Stimulated activated CD4-positive, alpha-beta T cell treated with anti-CD3 and anti-CD28 coated beads, Interleukin-12 subunit alpha, Interleukin-12 subunit beta, amount 100 ng/mL, for 4 hours (primary cell): ENCODE data around the gene HSBP1.

Experiments used
- DNase-seq: peaks from one replicate; pipeline ENCODE4 v3.0.0-alpha.2; 2020

The HSBP1 gene

GRCh38 chr16:83807710-83808572, at the start of gene HSBP1:
TSS of gene HSBP1 (plus strand) at chr16:83807978. CDS start at chr16:83808077, 99 bp downstream.
- peak; percentile 93 for DNase-seq

DNA sequence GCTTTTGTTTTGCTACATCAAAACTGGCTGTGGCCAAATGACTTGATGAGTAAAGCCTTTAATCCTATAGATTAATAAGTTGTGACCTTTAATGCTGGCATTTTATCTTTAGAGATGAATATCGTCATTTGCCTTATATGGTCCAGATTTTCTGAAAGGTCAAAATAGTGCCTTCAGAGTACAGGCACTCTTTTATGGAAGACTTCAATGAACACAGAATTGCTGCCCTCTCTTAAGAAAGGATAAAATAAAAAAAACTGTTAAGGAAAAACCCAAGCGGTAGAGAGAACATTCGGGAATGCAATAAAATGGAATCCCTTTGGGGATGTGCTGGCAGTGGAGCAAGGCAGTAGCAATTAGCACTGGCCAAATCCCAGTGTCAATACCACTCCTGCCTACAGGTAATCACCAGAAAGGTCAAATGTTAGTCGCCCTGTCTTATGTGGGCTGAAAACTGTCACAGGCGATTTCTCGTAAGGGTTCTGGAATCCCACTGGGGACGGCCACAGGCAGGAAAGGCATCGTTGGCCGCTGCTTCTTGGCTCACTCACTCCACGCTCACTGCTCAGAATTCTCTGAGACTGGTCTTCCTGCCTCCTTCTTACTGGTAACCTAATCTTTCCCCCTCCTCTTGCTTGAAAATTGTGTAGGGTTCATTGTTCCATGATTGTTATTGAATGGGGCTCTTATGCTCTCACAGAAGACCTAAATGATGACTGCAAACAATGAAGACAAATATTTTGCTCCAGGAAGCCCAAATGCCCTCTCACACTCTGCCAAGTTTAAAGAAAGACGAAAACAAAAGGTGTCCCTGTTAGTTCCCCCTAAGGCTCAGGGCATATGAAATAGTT, 45.4 kb upstream of the HSBP1 start:
- no peak for DNase-seq

GRCh38 chr16:83762992-83763358, 44.8 kb upstream of the HSBP1 start:
- no peak for DNase-seq

- DNase-seq, result no peak
These were observed 38.8 kb upstream of the HSBP1 start for GRCh38 chr16:83768986-83769385.

DNA sequence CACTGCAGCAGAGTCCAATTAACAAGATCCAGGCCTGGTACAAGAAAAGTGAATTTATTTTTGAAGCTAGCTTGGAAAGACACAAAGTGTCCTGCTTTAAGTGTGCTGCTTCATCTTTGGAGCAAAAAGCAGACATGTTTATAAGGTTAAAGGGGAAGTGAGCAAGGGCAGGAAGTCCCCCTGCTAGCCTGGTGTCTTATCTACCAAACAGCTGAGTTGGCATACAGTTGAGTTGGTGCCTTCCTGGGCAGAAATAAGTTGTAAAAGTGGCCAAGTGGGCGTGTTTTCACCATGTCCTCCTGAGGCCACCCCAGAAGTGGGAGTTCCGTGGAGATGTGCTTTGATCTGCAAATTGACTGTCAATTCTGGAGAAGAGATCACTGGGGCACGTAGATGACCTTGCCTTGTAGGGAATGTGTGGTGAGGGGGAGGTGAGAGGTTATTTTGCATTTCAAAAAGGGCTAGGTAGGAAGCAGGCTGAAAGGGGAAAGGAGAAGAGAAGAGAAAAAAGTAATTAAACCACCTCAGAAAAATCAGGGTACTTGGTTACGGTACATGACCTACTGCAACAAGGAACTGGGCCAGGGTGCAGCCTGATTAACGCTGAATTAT, 38.3 kb upstream of the HSBP1 start:
- no peak for DNase-seq

DNA sequence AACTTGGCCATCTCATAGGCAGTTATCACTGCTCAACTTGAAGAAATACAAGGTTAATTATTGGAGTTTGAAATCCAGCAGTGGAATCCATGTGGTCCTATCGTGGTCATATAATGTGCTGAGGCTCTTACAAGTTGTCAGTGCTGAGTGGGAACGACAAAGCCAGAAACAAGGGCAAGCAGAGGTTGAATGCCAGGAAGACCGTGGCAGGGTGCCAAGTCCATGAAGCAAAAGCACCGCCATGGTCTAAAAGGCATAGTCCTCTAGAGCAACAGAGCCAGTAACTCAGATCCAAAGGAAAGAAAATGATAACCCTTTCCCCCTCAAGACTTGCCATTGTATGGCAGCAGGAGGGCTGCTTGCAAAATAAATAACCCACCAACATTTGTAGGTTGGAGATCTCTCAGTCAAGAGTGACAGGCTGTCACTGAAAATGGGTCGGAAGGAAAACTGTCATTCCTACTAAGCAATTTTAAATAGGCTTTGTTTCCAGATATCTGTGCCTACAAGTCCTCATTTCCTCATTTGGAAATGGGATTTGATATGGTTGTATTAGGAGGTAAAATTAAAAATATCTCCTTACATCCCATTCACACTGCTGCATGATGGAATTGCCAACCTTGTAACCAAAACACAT, 36.4 kb upstream of the HSBP1 start:
- no peak for DNase-seq

- DNase-seq, result no peak
These were observed 35.0 kb upstream of the HSBP1 start for GRCh38 chr16:83772806-83773205.

GRCh38 chr16:83774066-83774465, 33.7 kb upstream of the HSBP1 start:
- no peak for DNase-seq

DNA sequence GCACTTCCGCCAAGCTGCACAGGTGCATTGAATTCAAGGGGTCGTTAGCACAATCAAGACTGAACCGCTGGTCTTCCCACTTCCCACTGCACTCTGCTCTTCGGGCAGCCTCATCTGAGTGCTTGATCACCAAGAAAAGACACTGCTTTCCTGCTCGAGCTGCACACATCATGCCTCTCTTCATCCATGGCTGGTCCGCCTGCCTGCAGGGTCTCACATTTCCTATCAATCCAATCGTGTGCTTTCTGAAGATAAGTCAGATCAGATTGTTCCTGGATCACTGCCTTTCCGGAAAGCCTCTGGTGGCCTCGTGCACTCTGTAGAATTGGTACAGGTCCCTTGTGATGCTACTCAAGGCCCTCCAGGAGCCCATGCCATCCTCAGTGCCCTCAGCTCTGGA, 30.8 kb upstream of the HSBP1 start:
- no peak for DNase-seq

DNA sequence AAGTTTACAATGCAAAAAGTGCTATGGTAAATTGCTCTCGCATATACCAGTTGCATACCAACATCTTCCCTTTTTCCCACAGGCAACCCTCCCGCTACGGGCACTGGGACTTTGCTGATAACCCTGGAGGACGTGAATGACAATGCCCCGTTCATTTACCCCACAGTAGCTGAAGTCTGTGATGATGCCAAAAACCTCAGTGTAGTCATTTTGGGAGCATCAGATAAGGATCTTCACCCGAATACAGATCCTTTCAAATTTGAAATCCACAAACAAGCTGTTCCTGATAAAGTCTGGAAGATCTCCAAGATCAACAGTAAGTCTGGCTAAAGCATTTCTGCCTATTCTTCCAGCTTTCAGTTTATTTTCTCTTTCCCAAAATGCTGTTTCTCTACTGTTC, 27.9 kb upstream of the HSBP1 start:
- no peak for DNase-seq

DNA sequence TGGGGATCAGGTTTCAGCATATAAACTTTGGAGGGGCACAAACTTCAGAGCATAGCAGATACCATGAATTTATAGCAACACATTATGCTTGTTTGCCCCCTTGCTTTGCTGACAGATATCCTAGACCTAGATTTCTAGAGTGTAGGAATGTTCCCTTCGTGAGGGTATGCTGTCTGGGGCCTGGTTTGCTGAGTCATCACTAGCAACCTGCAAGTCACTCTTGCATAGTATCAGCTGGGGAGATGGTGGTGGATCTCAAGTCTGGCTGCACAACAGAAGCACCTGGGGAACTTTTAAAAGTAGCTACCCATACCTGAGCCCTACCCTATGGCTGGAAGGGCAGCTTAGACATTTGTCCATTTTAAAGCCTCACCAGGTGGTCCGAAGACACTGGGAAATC, 22.3 kb upstream of the HSBP1 start:
- DNase-seq, result no peak

GRCh38 chr16:83789642-83790401, 18.0 kb upstream of the HSBP1 start:
- no peak for DNase-seq

GRCh38 chr16:83791916-83792315, 15.9 kb upstream of the HSBP1 start:
- no peak for DNase-seq

- DNase-seq, result no peak
These were observed 15.4 kb upstream of the HSBP1 start for GRCh38 chr16:83792391-83792790.

- DNase-seq, result no peak
These were observed 14.6 kb upstream of the HSBP1 start for GRCh38 chr16:83793179-83793578.

- DNase-seq, result no peak
These were observed 12.8 kb upstream of the HSBP1 start for GRCh38 chr16:83794860-83795554.

DNA sequence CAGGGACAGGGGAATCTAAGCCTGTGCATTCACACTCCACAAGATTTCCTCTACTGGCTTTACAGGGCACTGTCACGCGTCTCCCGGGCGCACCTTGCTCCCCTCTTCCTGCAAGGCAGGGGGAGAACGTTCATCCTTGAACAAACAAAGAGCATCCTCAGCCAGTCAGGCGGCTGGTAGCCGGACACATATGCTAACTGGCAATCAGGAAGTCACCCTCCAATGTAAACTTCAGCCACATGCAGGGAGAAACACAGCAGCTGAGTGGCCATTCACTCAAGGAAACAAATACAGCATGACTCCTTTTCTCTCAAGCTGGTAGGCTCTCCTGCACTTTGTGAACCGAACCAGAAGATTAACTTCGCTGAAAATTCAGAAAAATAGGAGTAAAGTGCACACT, 10.8 kb upstream of the HSBP1 start:
- no peak for DNase-seq

DNA sequence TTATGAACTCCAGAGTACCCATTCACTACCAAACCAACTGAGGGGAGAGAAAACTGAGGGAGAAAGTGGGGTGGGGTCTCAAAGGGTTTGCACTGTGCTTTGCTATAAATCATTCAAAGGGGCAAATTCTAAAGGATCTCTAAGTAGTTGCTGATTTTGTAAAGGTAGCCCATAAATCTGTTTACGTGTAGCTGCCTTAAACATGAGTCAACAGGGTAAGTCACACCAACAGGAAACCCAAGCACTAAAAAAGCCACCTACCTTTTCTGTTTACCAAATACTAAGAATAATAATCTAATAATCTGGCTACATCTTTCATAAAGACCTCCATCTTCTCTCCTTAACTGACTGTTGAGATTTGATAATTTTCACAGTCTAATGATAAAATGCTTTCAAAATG, 8.4 kb upstream of the HSBP1 start:
- DNase-seq, result no peak

GRCh38 chr16:83802135-83802534, 5.6 kb upstream of the HSBP1 start:
- no peak for DNase-seq

DNA sequence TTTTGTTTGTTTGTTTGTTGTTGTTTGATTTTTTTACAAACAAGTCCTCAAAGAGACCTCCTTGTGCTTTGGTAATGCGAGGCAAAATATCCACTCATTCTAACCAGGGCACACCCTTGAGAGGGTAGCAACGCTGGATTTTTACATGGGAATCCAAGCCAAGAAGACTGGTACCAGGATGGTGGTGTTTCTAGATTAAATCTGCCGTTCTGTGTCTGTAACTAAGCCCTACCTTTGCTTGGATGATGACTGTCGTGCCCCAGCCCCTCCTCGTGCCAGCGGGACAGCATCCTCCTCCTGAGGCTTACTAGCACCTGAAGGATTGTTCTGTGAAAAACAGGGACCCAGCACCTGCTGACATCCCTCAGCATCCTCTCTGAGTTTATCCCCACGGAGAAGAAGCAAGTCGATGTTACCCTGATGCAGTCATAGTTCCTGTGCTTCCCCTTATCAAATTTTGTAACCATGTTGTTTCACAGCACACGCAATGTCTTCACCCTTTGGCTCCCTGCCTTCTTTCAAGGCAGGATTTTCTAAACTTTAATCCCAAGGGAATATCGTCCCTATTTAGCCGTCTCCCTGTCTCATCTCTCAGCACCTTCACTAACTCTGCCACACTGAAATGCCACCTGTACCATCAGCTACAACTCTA, 5.1 kb upstream of the HSBP1 start:
- DNase-seq, result no peak

DNA sequence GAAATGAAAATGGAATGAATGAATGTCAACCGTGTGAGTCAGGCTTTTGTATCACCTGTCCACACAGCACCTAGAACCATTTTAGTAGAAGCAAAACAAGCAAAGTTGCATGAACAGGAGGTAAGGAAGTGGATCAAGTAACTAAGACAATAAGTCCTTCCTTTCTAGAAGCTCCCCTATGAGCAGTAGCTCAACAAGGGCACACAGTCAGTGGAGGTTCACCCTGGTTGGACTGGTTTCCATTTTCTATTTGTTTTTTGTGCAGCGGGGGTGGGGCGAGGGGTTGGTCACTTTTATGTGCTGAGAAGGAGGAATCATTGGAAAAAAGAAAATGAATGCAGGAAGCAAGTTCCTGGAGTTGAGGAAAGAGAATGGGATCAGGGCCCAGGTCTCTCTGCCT, 4.0 kb upstream of the HSBP1 start:
- no peak for DNase-seq
